Measurements from ENCODE around the gene ZNF576.
"Not testable (repeated sequence)": the region's sequence is repeated elsewhere in the genome, so short reads cannot be mapped to it uniquely, and the experiment has no call there.

The ZNF576 gene

DNA sequence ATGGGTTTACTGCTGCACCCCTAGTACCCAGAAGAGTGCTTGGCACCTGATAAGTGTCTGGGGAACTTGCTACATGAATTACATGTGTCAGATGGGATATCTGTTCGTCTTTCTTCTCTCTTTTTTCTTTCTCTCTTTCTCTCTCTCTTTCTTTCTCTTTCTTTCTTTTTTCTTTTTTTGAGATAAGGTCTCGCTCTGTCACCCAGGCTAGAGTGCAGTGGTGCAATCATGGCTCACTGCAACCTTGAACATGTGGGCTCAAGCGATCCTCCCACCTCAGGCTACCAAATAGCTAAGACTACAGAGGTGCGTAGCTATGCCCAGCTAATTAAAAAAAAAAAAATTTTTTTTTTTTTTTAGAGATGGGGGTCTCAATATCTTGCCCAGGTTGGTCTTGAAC lies 37.1 kb downstream of the ZNF576 start:
- ChIA-PET CTCF (interaction anchor here (1.4 kb wide), 1 partner anchor 18 kb away, joined by 4 read pairs; no protein-coding TSS in a partner anchor), POLR2A (interaction anchor here (0.6 kb wide), 1 partner anchor 42 kb away, joined by 3 read pairs; no protein-coding TSS in a partner anchor)
- TF ChIP-seq, protein P1, sequence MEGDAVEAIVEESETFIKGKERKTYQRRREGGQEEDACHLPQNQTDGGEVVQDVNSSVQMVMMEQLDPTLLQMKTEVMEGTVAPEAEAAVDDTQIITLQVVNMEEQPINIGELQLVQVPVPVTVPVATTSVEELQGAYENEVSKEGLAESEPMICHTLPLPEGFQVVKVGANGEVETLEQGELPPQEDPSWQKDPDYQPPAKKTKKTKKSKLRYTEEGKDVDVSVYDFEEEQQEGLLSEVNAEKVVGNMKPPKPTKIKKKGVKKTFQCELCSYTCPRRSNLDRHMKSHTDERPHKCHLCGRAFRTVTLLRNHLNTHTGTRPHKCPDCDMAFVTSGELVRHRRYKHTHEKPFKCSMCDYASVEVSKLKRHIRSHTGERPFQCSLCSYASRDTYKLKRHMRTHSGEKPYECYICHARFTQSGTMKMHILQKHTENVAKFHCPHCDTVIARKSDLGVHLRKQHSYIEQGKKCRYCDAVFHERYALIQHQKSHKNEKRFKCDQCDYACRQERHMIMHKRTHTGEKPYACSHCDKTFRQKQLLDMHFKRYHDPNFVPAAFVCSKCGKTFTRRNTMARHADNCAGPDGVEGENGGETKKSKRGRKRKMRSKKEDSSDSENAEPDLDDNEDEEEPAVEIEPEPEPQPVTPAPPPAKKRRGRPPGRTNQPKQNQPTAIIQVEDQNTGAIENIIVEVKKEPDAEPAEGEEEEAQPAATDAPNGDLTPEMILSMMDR (IDR thresholded peaks at IDR 0.05; ENCODE audit: control extremely low read depth, extremely low read depth, low read depth, missing control alignments) = no peak
- no peak for DNase-seq (ENCODE audit: extremely low spot score)

DNA sequence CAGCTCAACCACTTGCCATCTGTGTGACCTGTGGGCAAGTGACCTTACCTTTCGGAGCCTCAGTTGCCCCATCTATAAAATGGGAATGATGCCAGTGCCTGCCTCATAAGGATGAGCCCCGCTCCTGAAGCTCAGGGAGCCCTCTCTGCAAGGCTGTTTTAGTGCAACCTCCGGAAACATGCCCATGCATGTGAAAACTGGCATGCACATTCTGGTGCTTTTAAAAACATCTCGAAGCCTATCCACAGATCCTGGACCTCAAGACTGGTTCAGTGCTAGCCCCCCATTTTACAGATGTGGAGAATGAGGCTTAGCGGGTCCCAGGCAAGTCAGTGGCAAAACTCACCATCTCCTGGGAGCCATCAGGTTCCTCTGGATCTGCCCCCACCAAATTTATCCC lies 37.7 kb downstream of the ZNF576 start:
- POLR2A ChIA-PET = no interaction called here
- CTCF ChIA-PET = interaction anchor here (1.4 kb wide), 1 partner anchor 18 kb away, joined by 4 read pairs; no protein-coding TSS in a partner anchor
- TF ChIP-seq, protein P1 (IDR thresholded peaks at IDR 0.05; ENCODE audit: control extremely low read depth, extremely low read depth, low read depth, missing control alignments) = no peak
- DNase-seq (ENCODE audit: extremely low spot score) = no peak

DNA sequence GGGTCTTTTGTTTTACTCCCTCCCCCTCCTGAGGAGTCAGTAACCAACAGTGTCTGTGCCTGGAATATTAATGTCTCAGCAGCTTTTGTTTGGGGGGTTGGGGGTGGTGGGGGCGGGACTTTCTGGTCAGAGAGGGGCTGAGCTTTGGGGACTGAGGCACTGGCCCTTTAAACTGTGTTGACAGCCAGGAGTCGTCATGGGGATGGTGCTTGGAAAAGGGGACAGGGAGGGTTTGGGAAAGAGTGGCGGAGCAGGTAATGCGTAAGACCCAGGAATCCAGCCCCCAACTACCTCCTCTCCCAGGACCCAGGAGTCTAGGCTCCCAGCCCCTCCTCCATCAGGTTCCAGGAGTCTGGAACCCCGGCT lies 38.1 kb downstream of the ZNF576 start:
- no peak for DNase-seq (ENCODE audit: extremely low spot score)
- TF ChIP-seq, protein P1 (IDR thresholded peaks at IDR 0.05; ENCODE audit: control extremely low read depth, extremely low read depth, low read depth, missing control alignments) = no peak
- ChIA-PET POLR2A (no interaction called here), CTCF (interaction anchor here (1.4 kb wide), 1 partner anchor 17 kb away, joined by 4 read pairs; no protein-coding TSS in a partner anchor)

DNA sequence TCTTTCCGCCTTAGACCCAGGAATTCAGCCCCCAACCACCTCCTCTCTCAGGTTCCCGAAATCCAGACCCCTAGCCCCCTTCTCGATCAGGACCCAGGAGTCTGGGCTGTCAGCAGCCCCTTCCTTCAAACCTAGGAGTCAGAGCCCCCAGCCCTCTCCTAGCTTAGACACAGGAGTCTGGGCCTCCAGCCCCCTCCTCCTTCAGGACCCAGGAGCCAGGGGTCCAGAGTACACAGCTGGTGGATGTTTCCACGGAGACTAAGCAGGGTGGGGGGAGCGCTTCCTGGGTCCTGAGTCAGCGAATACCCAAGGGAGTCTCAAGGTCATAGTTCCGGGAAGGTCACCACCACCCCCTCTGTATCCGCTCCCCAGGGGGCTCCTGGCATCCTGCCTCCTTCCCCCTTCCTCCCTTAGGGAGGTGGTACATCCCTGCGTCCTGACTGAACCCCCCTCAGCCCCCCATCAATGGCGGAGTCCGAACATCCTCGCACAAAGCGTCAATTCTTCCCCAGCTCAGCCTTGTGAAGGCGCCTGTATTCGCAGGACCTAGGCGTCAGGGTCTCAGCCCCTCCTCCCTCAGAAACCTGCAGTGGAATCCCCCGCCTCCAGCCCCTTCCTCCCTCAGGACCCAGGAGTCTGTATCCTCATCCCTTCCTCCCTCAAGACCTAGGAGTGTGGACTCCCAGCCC lies 38.6 kb downstream of the ZNF576 start:
- DNase-seq (ENCODE audit: extremely low spot score) = no peak
- TF ChIP-seq, protein P1 (IDR thresholded peaks at IDR 0.05; ENCODE audit: control extremely low read depth, extremely low read depth, low read depth, missing control alignments) = no peak
- CTCF ChIA-PET = interaction anchor here (1.1 to 1.4 kb wide), 2 partner anchors 17 to 110 kb away, joined by 3 to 4 read pairs; no protein-coding TSS in a partner anchor
- POLR2A ChIA-PET = no interaction called here

DNA sequence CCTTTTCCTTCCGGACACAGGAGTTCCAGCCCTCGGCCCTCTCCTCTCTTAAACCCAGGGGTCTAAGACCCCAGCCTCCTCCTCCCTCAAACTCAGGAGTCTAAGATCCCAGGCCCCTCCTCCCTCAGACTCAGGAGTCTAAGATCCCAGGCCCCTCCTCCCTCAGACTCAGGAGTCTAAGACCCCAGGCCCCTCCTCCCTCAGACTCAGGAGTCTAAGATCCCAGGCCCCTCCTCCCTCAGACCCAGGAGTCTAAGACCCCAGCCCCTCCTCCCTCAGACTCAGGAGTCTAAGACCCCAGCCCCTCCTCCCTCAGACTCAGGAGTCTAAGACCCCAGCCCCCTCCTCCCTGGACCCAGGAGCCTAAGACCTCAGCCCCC lies 39.2 kb downstream of the ZNF576 start:
- POLR2A ChIA-PET; DNase-seq (ENCODE audit: extremely low spot score): not testable (repeated sequence)
- CTCF ChIA-PET = interaction anchor here (1.1 kb wide), 1 partner anchor 110 kb away, joined by 3 read pairs; no protein-coding TSS in a partner anchor

DNA sequence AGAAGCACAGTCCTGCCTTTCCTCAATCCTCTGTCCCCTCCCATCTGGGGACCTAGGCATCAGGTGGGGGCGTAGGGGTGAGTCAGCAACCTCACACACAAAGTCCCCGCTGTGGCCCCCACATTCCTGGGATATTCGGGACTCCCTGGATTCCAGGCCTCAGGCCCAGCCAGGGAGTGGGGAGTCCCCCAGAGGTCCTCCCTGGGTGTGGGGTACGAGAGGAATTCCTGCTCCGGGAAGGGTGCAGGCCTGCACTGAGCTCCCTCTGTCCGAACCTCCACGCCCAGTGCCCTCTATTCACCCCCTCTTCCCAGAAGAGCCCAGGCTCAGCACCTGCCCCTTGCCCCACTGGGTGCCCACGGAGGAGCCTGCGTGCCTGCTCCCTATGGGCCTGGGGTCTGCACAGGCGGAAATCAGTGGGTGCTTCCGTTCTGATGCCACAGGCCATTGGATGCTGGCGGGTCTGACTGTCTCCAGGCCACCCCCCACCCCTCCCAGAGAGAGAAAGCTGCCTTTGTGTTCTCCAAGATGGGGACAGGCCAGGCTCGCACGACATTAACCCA lies 39.8 kb downstream of the ZNF576 start:
- ChIA-PET CTCF (no interaction called here), POLR2A (no interaction called here)
- TF ChIP-seq, protein P1 (IDR thresholded peaks at IDR 0.05; ENCODE audit: control extremely low read depth, extremely low read depth, low read depth, missing control alignments) = no peak

More for the DNA sequence above, 39.8 kb downstream of the ZNF576 start:
- DNase-seq (ENCODE audit: extremely low spot score) = no peak

All from GM10248 (cell line).